ENCODE measurements around the gene PTPN22. TPM values are rescaled to one million over a fixed set of nuclear protein-coding genes. Genes with fewer than 3 reads are reported as not detected.
A peak's percentile ranks its signal among the peaks of the same experiment; 100 is the strongest.

PTPN22 gene
- total RNA-seq, 6 experiments from 2014 or later = 0.48 to 1.6 (median 1.2) TPM

DNA sequence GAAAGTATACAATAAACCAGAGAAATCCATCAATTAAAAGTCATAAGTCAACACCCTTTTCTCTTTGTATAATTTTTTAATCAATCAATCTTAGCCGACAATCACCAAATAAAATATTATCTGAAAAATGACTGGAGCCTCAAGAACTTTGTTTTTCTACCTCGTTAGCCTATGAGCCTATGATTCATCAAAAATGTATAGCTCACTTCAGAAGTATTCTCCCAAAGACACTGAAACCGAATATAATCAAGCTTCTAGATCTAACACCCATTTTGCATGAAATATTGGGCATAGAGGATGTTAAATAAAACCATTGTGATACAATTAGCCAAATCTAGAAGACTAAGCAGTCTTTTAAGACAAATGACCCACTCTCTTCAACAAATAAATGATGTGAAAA is 41.5 kb downstream of the PTPN22 start:
- Histone ChIP-seq H3K4me1 (no peaks in the 10 kb centered on the region), H3K9me3 (no peaks in the 10 kb centered on the region), H3K27ac (no peak overlapping the region), H3K36me3 (no peaks in the 10 kb centered on the region), H3K4me3 (no peak overlapping the region), H3K27me3 (no peaks in the 10 kb centered on the region)
- DNase-seq (no peak), ATAC-seq (no peak)
- intact Hi-C loops (cut with DNase I) = no loop called here
- 59% methylated on average over 3 of the region's 3 CpGs for WGBS (ENCODE audit: insufficient coverage, low coverage, low lambda C conversion rate, missing lambda C conversion rate)
- TF ChIP-seq POLR2A (IDR thresholded peaks at IDR 0.05) = no peak
- TF ChIP-seq, protein P1, sequence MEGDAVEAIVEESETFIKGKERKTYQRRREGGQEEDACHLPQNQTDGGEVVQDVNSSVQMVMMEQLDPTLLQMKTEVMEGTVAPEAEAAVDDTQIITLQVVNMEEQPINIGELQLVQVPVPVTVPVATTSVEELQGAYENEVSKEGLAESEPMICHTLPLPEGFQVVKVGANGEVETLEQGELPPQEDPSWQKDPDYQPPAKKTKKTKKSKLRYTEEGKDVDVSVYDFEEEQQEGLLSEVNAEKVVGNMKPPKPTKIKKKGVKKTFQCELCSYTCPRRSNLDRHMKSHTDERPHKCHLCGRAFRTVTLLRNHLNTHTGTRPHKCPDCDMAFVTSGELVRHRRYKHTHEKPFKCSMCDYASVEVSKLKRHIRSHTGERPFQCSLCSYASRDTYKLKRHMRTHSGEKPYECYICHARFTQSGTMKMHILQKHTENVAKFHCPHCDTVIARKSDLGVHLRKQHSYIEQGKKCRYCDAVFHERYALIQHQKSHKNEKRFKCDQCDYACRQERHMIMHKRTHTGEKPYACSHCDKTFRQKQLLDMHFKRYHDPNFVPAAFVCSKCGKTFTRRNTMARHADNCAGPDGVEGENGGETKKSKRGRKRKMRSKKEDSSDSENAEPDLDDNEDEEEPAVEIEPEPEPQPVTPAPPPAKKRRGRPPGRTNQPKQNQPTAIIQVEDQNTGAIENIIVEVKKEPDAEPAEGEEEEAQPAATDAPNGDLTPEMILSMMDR (IDR thresholded peaks at IDR 0.05) = no peak

DNA sequence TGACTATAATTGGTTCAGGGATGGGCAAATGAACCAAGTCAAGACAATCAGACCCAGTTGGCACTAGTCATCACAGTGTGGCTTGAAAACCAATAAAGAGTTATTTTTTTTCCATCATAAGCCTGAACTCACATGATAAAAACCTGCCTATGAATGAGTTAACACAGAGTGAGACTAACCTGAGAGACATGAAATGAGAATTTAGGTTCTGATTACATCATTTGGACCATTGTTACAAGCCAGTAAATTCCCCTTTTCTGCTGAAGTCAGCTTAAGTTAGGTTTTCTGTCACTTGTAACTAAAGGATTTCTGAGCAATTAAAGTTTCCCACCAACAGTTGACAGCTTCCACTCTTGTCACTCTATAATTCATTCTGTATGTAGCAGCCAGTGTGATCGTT is 49.6 kb downstream of the PTPN22 start:
- Histone ChIP-seq H3K4me3 (no peak overlapping the region), H3K4me1 (no peaks in the 10 kb centered on the region), H3K9me3 (no peaks in the 10 kb centered on the region), H3K27ac (no peak overlapping the region), H3K36me3 (no peaks in the 10 kb centered on the region), H3K27me3 (no peaks in the 10 kb centered on the region)
- intact Hi-C loops (cut with DNase I) = no loop called here
- no peak for DNase-seq
- no peak for TF ChIP-seq POLR2A (IDR thresholded peaks at IDR 0.05)
- TF ChIP-seq, protein P1 (IDR thresholded peaks at IDR 0.05) = no peak
- WGBS (ENCODE audit: insufficient coverage, low coverage, low lambda C conversion rate, missing lambda C conversion rate) = 42% methylated on average over 1 of the region's 1 CpG
- no peak for ATAC-seq

DNA sequence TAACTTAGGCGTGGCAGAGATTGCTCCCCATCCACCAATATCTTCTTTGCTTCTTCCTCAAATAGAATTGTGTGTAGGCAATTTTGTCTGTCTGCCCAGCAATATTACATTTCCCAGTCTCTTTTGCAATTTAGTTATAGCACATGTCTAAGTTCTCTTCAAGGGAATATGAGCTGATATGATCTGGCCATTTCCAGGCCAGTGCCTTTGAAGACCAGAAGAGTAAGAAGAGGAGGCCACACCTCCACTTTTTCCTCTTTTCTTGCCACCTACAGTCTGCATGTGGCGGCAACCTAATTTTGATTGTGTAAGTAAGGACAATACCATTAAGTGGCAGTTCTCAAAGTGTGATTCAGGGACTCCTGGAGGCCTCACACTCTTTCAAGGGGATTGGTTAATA is 52.9 kb downstream of the PTPN22 start:
- Histone ChIP-seq H3K4me1 (no peaks in the 10 kb centered on the region), H3K9me3 (no peaks in the 10 kb centered on the region)

DNA sequence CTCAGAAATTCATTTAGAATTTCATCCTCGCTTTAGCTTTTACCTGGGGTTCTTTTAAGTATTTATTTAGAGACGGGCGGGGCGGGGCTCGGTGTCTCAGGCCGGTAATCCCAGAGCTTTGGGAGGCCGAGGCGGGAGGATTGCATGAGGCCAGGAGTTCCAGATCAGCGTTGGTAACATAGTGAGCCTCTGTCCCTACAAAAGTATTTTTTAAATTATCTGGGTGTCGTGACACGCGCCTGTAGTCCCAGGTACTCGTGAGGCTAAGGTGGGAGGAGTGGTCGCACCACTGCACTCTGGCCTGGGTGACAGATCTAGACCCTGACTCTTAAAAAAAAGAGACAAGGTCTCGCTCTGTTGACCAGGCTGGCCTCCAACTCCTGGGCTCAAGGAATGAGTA is 58.3 kb downstream of the PTPN22 start:
- no peak overlapping the region for H3K4me3 ChIP-seq
- WGBS (ENCODE audit: insufficient coverage, low coverage, low lambda C conversion rate, missing lambda C conversion rate) = 95% methylated on average over 13 of the region's 15 CpGs
- peaks cover 0 to 27% (median 7%) of the 10 kb centered on the region in 4 donors for H3K4me1 ChIP-seq
- H3K9me3 ChIP-seq = no peaks in the 10 kb centered on the region
- intact Hi-C loops (cut with DNase I) = no loop called here
- ATAC-seq (no peak), DNase-seq (no peak)
- H3K27ac ChIP-seq = no peak overlapping the region
- H3K27me3 ChIP-seq = no peaks in the 10 kb centered on the region
- TF ChIP-seq, protein P1 (IDR thresholded peaks at IDR 0.05) = no peak
- TF ChIP-seq POLR2A (IDR thresholded peaks at IDR 0.05) = no peak
- H3K36me3 ChIP-seq = no peaks in the 10 kb centered on the region

More for the DNA sequence above, 52.9 kb downstream of the PTPN22 start:
- H3K27ac ChIP-seq = no peak overlapping the region
- DNase-seq = no peak
- no peak for ATAC-seq
- TF ChIP-seq, protein P1 (IDR thresholded peaks at IDR 0.05) = no peak
- TF ChIP-seq POLR2A (IDR thresholded peaks at IDR 0.05) = no peak
- 93% methylated on average over 2 of the region's 2 CpGs for WGBS (ENCODE audit: insufficient coverage, low coverage, low lambda C conversion rate, missing lambda C conversion rate)
- H3K4me3 ChIP-seq = no peak overlapping the region
- intact Hi-C loops (cut with DNase I) = no loop called here
- H3K36me3 ChIP-seq = no peaks in the 10 kb centered on the region
- H3K27me3 ChIP-seq = no peaks in the 10 kb centered on the region

DNA sequence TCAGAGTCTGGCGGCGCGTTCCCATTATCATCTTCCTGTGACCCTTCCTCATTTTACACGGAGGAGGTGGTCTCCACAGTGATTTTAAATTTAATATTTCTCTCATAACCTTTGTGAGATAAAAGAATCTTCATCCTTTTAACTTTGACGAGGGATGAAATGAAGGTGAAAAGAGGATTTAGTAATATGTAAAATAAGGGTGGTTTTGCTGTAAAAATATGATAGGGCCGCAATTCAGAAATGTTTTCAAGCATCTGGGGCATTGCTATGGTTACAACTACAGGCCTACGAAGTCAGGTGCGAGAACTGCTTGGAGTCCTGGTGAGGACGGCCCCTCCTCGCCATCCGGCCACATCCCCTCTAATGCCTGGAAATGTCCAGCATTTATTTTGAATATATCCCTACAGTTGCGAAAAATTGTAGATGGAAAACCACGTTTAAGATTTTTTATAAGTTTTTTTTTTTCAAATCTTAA is 58.8 kb downstream of the PTPN22 start:
- TF ChIP-seq POLR2A (IDR thresholded peaks at IDR 0.05) = no peak
- TF ChIP-seq, protein P1 (IDR thresholded peaks at IDR 0.05) = no peak
- H3K27ac ChIP-seq = peak overlapping the region; percentile 36 to 96 (median 88)
- 17% methylated on average over 13 of the region's 13 CpGs for WGBS (ENCODE audit: insufficient coverage, low coverage, low lambda C conversion rate, missing lambda C conversion rate)
- peak overlapping the region; percentile 24 to 93 (median 82) for H3K4me3 ChIP-seq
- intact Hi-C loops (cut with DNase I) = no loop called here
- H3K36me3 ChIP-seq = no peaks in the 10 kb centered on the region
- H3K27me3 ChIP-seq = no peaks in the 10 kb centered on the region
- DNase-seq (peak in 1 of 3 donors; percentile 27), ATAC-seq (no peak)
- H3K9me3 ChIP-seq = no peaks in the 10 kb centered on the region
- H3K4me1 ChIP-seq = peaks cover 0 to 27% (median 7%) of the 10 kb centered on the region in 4 donors
